H1 (cell line): ENCODE results near the gene USF1. TPM values are rescaled to one million over a fixed set of nuclear protein-coding genes. Genes with fewer than 3 reads are reported as not detected.

Experiments used
- CBX5 ChIP-seq: fragments of 300-800, 300-1000 bp; sonication (generic); IDR thresholded peaks from 2 replicates; pipeline ENCODE4 v1.7.1; 2016; ENCODE audit warnings: antibody characterized with exemption, low read length, low read depth
- CTBP2 ChIP-seq: IDR thresholded peaks from 2 replicates; pipeline ENCODE4 v1.7.0; 2011; ENCODE audit warnings: borderline replicate concordance, mild to moderate bottlenecking, moderate library complexity, mixed read lengths, low read length; ENCODE audit not compliant: insufficient read depth, insufficient read length
- EGR1 ChIP-seq: IDR thresholded peaks from 2 replicates; pipeline ENCODE4 v1.6.1; 2011; ENCODE audit warnings: low read depth, low read length, borderline replicate concordance
- GABPA ChIP-seq: IDR thresholded peaks from 2 replicates; pipeline ENCODE4 v1.6.1; 2011; ENCODE audit warnings: mild to moderate bottlenecking, low read length, moderate library complexity, borderline replicate concordance; ENCODE audit not compliant: insufficient read depth
- GTF2F1 ChIP-seq: IDR thresholded peaks from 2 replicates; pipeline ENCODE4 v1.6.1; 2012; ENCODE audit warnings: low read depth, low read length, improper control_type of control experiment, borderline replicate concordance
- POLR2AphosphoS5 ChIP-seq: IDR thresholded peaks from 2 replicates; pipeline ENCODE4 v1.6.1; 2011; ENCODE audit warnings: low read depth, low read length
- POU5F1 ChIP-seq: IDR thresholded peaks from 2 replicates; pipeline ENCODE4 v1.6.1; 2011; ENCODE audit warnings: low read depth, mild to moderate bottlenecking, low read length, moderate library complexity
- SIN3A ChIP-seq, 2 experiments: IDR thresholded peaks in 1 of 2; conservative IDR thresholded peaks in 1 of 2; 2 replicates each; pipeline ENCODE4 v1.6.1; 2011 to 2012; ENCODE audit warnings: low read length in 2 of 2, improper control_type of control experiment in 1 of 2, low read depth in 1 of 2, mild to moderate bottlenecking in 1 of 2
- SRF ChIP-seq: IDR thresholded peaks from 2 replicates; pipeline ENCODE4 v1.6.1; 2011; ENCODE audit warnings: mild to moderate bottlenecking, low read depth, low read length, moderate library complexity
- SUZ12 ChIP-seq: fragments of 200-600 bp; sonication (generic); IDR thresholded peaks from 2 replicates; pipeline ENCODE4 v1.6.1; 2012; ENCODE audit warnings: mild to moderate bottlenecking, inconsistent platforms, low read length, moderate library complexity, mixed read lengths
- polyA plus RNA-seq, 7 experiments: library from polyadenylated mRNA; depleted of rRNA in 3 of 7; stranded (reverse) in 5 of 7; unstranded in 2 of 7; fragments of >200 nt in 5 of 7; fragments of 200-250 nt in 2 of 7; gene quantifications; 1 replicate in 5 of 7; 2 replicates in 1 of 7; 4 replicates in 1 of 7; pipeline versions ENCODE4 v1.2.1 to v1.2.3, GENCODE V29; 2011 to 2013; ENCODE audit warnings: missing spikeins in 2 of 7, mixed read lengths in 2 of 7
- total RNA-seq: library from RNA; stranded (reverse); fragmentation: NEBNext Ultra II Directional; extraction: Animal tissue kit (Norgen Biotek cat#: 25700); gene quantifications from 2 replicates; pipeline ENCODE4 v1.2.1, GENCODE V29; 2021

USF1 gene
- total and polyA plus RNA-seq, 2 of the 8 experiments (the other 6 are each of a cell fraction or from before 2014, with no cell fraction given), result 45.7 to 68.9 TPM

DNA sequence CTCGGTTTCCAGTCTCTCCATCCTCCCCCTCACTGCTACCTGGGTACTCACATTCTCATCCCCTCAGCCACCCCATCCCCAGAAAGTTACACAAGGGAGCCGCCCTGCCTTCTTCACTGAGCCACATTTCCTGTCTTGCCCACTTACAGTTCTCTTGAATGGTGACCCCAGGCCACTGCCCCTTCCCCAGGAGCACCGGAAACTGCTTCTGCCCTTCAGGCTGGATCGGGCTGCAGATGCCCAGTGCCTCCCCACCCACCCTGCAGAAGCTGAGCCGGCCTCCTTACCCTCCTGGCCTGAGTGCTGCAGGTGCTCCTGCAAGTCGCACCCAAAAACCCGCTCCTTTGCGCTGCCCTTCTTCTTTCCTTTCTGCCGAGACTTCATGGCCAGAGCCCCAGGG lies 23.5 kb upstream of the USF1 start (continued):
- TF ChIP-seq GABPA, result no peak
- no peak for TF ChIP-seq GTF2F1
- no peak for TF ChIP-seq SRF
- no peak for TF ChIP-seq SUZ12
- no peak for TF ChIP-seq POU5F1
- no peak for TF ChIP-seq CTBP2
- TF ChIP-seq POLR2AphosphoS5, result no peak
- TF ChIP-seq EGR1, result no peak
- no peak for TF ChIP-seq CBX5
- no peak for TF ChIP-seq SIN3A (conservative IDR thresholded peaks at IDR 0.05 in 1 of 2, IDR thresholded peaks at IDR 0.05 in 1 of 2; ENCODE audit: low read depth in 1 of 2, low read length in 2 of 2)
